H1 (cell line): Measurements from ENCODE around the gene NIM1K. TPM values are rescaled to one million over a fixed set of nuclear protein-coding genes. Genes with fewer than 3 reads are reported as not detected.

Source experiments
- BRCA1 ChIP-seq: IDR thresholded peaks from 2 replicates; pipeline ENCODE4 v1.6.1; 2012; ENCODE audit warnings: low read depth, low read length, improper control_type of control experiment
- CHD7 ChIP-seq: fragments of 300-600 bp; sonication (generic); IDR thresholded peaks from 2 replicates; pipeline ENCODE4 v1.7.1; 2012; ENCODE audit warnings: low read length, moderate library complexity, mild to moderate bottlenecking, inconsistent platforms; ENCODE audit not compliant: insufficient replicate concordance
- EGR1 ChIP-seq: IDR thresholded peaks from 2 replicates; pipeline ENCODE4 v1.6.1; 2011; ENCODE audit warnings: low read depth, low read length, borderline replicate concordance
- FOSL1 ChIP-seq: IDR thresholded peaks from 2 replicates; pipeline ENCODE4 v1.6.1; 2011; ENCODE audit warnings: mild to moderate bottlenecking, low read depth, low read length, moderate library complexity; ENCODE audit not compliant: insufficient read depth
- RNF2 ChIP-seq: fragments of 200-900, 300-1000 bp; sonication (generic); IDR thresholded peaks from 2 replicates; pipeline ENCODE4 v1.7.1; 2016; ENCODE audit warnings: borderline replicate concordance, low read depth, mild to moderate bottlenecking, antibody characterized with exemption, low read length; ENCODE audit not compliant: poor library complexity, severe bottlenecking; ENCODE audit errors: missing control alignments
- SIRT6 ChIP-seq: IDR thresholded peaks from one replicate; pipeline ENCODE4 v1.7.1; 2012; ENCODE audit warnings: low read length, inconsistent platforms
- SRF ChIP-seq: IDR thresholded peaks from 2 replicates; pipeline ENCODE4 v1.6.1; 2011; ENCODE audit warnings: mild to moderate bottlenecking, low read depth, low read length, moderate library complexity
- SUZ12 ChIP-seq: fragments of 200-600 bp; sonication (generic); IDR thresholded peaks from 2 replicates; pipeline ENCODE4 v1.6.1; 2012; ENCODE audit warnings: mild to moderate bottlenecking, inconsistent platforms, low read length, moderate library complexity, mixed read lengths
- polyA plus RNA-seq, 7 experiments: library from polyadenylated mRNA; depleted of rRNA in 3 of 7; stranded (reverse) in 5 of 7; unstranded in 2 of 7; fragments of >200 nt in 5 of 7; fragments of 200-250 nt in 2 of 7; gene quantifications; 1 replicate in 5 of 7; 2 replicates in 1 of 7; 4 replicates in 1 of 7; pipeline versions ENCODE4 v1.2.1 to v1.2.3, GENCODE V29; 2011 to 2013; ENCODE audit warnings: missing spikeins in 2 of 7, mixed read lengths in 2 of 7
- total RNA-seq: library from RNA; stranded (reverse); fragmentation: NEBNext Ultra II Directional; extraction: Animal tissue kit (Norgen Biotek cat#: 25700); gene quantifications from 2 replicates; pipeline ENCODE4 v1.2.1, GENCODE V29; 2021

The NIM1K gene
- total and polyA plus RNA-seq, 2 of the 8 experiments (the other 6 are each of a cell fraction or from before 2014, with no cell fraction given) = not detected

- TF ChIP-seq CHD7 = no peak
- TF ChIP-seq SIRT6 = no peak
- no peak for TF ChIP-seq SUZ12
- TF ChIP-seq FOSL1 = no peak
- TF ChIP-seq RNF2 = no peak
- no peak for TF ChIP-seq EGR1
- no peak for TF ChIP-seq SRF
- no peak for TF ChIP-seq BRCA1
These were observed 20.6 kb upstream of the NIM1K start (continued) for GRCh38 chr5:43171451-43171850.
